Measurements from ENCODE around the gene STRBP. TPM values are rescaled to one million over a fixed set of nuclear protein-coding genes. Genes with fewer than 3 reads are reported as not detected.
A peak's percentile ranks its signal among the peaks of the same experiment; 100 is the strongest.
"Not testable (repeated sequence)": the region's sequence is repeated elsewhere in the genome, so short reads cannot be mapped to it uniquely, and the experiment has no call there.

The STRBP gene
- total RNA-seq, 2 experiments from 2014 or later, result 20.4 to 22.6 TPM

GRCh38 chr9:123278361-123278760, 10.0 kb upstream of the STRBP start:
- CTCF ChIA-PET, result no interaction called here
- Mint-ChIP-seq H3K27me3 (peaks cover 17% of the 10 kb centered on the region), H3K4me3 (no peak overlapping the region), H3K9me3 (no peaks in the 10 kb centered on the region), H3K36me3 (ENCODE audit: low read depth) (no peaks in the 10 kb centered on the region), H3K27ac (no peak overlapping the region), H3K4me1 (no peaks in the 10 kb centered on the region)
- POLR2A ChIA-PET, result no interaction called here
- no peak for DNase-seq

GRCh38 chr9:123276551-123276950, 8.2 kb upstream of the STRBP start:
- Mint-ChIP-seq H3K36me3 (ENCODE audit: low read depth) (no peaks in the 10 kb centered on the region), H3K27ac (no peak overlapping the region), H3K4me1 (no peaks in the 10 kb centered on the region), H3K4me3 (no peak overlapping the region), H3K9me3 (no peaks in the 10 kb centered on the region), H3K27me3 (peaks cover 17% of the 10 kb centered on the region)
- ChIA-PET POLR2A (no interaction called here), CTCF (no interaction called here)
- DNase-seq, result no peak

- POLR2A ChIA-PET; CTCF ChIA-PET; H3K27me3 Mint-ChIP-seq; H3K27ac Mint-ChIP-seq; H3K4me3 Mint-ChIP-seq; H3K9me3 Mint-ChIP-seq; H3K36me3 Mint-ChIP-seq (ENCODE audit: low read depth); DNase-seq: not testable (repeated sequence)
- H3K4me1 Mint-ChIP-seq, result peaks cover 17% of the 10 kb centered on the region
Observed at GRCh38 chr9:123271133-123271532, 2.7 kb upstream of the STRBP start.

GRCh38 chr9:123269281-123269680, 895 bp upstream of the STRBP start:
- H3K27me3 Mint-ChIP-seq, result peaks cover 4% of the 10 kb centered on the region
- ChIA-PET POLR2A (interaction anchor here (0.6 to 1.9 kb wide), 3 partner anchors 44 to 70 kb away, joined by 3 to 7 read pairs (median 6); no protein-coding TSS in a partner anchor), CTCF (interaction anchor here (0.7 to 1.8 kb wide), 6 partner anchors 13 to 166 kb away, joined by 3 to 9 read pairs (median 4); no protein-coding TSS in a partner anchor)
- no peaks in the 10 kb centered on the region for H3K9me3 Mint-ChIP-seq
- H3K4me1 Mint-ChIP-seq, result peaks cover 19% of the 10 kb centered on the region
- peak overlapping the region; percentile 63 for H3K4me3 Mint-ChIP-seq
- no peak overlapping the region for H3K27ac Mint-ChIP-seq
- DNase-seq, result no peak
- no peaks in the 10 kb centered on the region for H3K36me3 Mint-ChIP-seq (ENCODE audit: low read depth)

- Mint-ChIP-seq H3K4me3 (peak overlapping the region; percentile 71), H3K4me1 (peaks cover 19% of the 10 kb centered on the region), H3K27me3 (peaks cover 4% of the 10 kb centered on the region), H3K36me3 (ENCODE audit: low read depth) (no peaks in the 10 kb centered on the region), H3K9me3 (no peaks in the 10 kb centered on the region), H3K27ac (no peak overlapping the region)
- POLR2A ChIA-PET, result no interaction called here
- CTCF ChIA-PET, result interaction anchor here (1.8 kb wide), 1 partner anchor 82 kb away, joined by 9 read pairs; no protein-coding TSS in a partner anchor
- DNase-seq, result no peak
Observed at GRCh38 chr9:123268199-123268464, 254 bp downstream of the STRBP start.

GRCh38 chr9:123267481-123268198, 746 bp downstream of the STRBP start:
- peak; percentile 17 for DNase-seq
- H3K9me3 Mint-ChIP-seq, result no peaks in the 10 kb centered on the region
- peaks cover 4% of the 10 kb centered on the region for H3K27me3 Mint-ChIP-seq
- CTCF ChIA-PET, result interaction anchor here (0.6 kb wide), 1 partner anchor 71 kb away, joined by 3 read pairs; no protein-coding TSS in a partner anchor
- peaks cover 19% of the 10 kb centered on the region for H3K4me1 Mint-ChIP-seq
- no peak overlapping the region for H3K27ac Mint-ChIP-seq
- peak overlapping the region; percentile 71 for H3K4me3 Mint-ChIP-seq
- no peaks in the 10 kb centered on the region for H3K36me3 Mint-ChIP-seq (ENCODE audit: low read depth)
- POLR2A ChIA-PET, result no interaction called here

GRCh38 chr9:123266655-123267399, 1.6 kb downstream of the STRBP start:
- peaks cover 4% of the 10 kb centered on the region for H3K27me3 Mint-ChIP-seq
- H3K4me1 Mint-ChIP-seq, result peaks cover 19% of the 10 kb centered on the region
- ChIA-PET CTCF (no interaction called here), POLR2A (no interaction called here)
- H3K27ac Mint-ChIP-seq, result no peak overlapping the region
- no peaks in the 10 kb centered on the region for H3K36me3 Mint-ChIP-seq (ENCODE audit: low read depth)
- peak overlapping the region; percentile 71 for H3K4me3 Mint-ChIP-seq
- DNase-seq, result no peak
- no peaks in the 10 kb centered on the region for H3K9me3 Mint-ChIP-seq

- H3K9me3 Mint-ChIP-seq, result no peaks in the 10 kb centered on the region
- DNase-seq, result no peak
- peaks cover 19% of the 10 kb centered on the region for H3K4me1 Mint-ChIP-seq
- ChIA-PET CTCF (interaction anchor here (4.1 kb wide), 1 partner anchor 84 kb away, joined by 14 read pairs; no protein-coding TSS in a partner anchor), POLR2A (no interaction called here)
- H3K27me3 Mint-ChIP-seq, result peaks cover 4% of the 10 kb centered on the region
- H3K36me3 Mint-ChIP-seq (ENCODE audit: low read depth), result no peaks in the 10 kb centered on the region
- H3K4me3 Mint-ChIP-seq, result no peak overlapping the region
- no peak overlapping the region for H3K27ac Mint-ChIP-seq
Observed at GRCh38 chr9:123265833-123266232, 2.6 kb downstream of the STRBP start.

- H3K27me3 Mint-ChIP-seq, result peaks cover 4% of the 10 kb centered on the region
- no peak for DNase-seq
- no peak overlapping the region for H3K4me3 Mint-ChIP-seq
- POLR2A ChIA-PET, result no interaction called here
- no peaks in the 10 kb centered on the region for H3K36me3 Mint-ChIP-seq (ENCODE audit: low read depth)
- CTCF ChIA-PET, result interaction anchor here (0.7 to 4.1 kb wide), 4 partner anchors 12 to 97 kb away, joined by 3 to 14 read pairs (median 4); no protein-coding TSS in a partner anchor
- peaks cover 13% of the 10 kb centered on the region for H3K4me1 Mint-ChIP-seq
- H3K9me3 Mint-ChIP-seq, result no peaks in the 10 kb centered on the region
- no peak overlapping the region for H3K27ac Mint-ChIP-seq
Observed at GRCh38 chr9:123263227-123263626, 5.2 kb downstream of the STRBP start.

- Mint-ChIP-seq H3K4me1 (peaks cover 12% of the 10 kb centered on the region), H3K4me3 (no peak overlapping the region), H3K27me3 (peaks cover 4% of the 10 kb centered on the region), H3K36me3 (ENCODE audit: low read depth) (no peaks in the 10 kb centered on the region), H3K9me3 (no peaks in the 10 kb centered on the region), H3K27ac (no peak overlapping the region)
- ChIA-PET POLR2A (no interaction called here), CTCF (interaction anchor here (4.1 kb wide), 1 partner anchor 87 kb away, joined by 14 read pairs; no protein-coding TSS in a partner anchor)
- no peak for DNase-seq
Observed at GRCh38 chr9:123262338-123262737, 6.0 kb downstream of the STRBP start.

GRCh38 chr9:123261006-123261677, 7.2 kb downstream of the STRBP start:
- CTCF ChIA-PET, result interaction anchor here (0.9 to 1.2 kb wide), 2 partner anchors 9 to 89 kb away, joined by 3 to 5 read pairs; no protein-coding TSS in a partner anchor
- no peak overlapping the region for H3K4me3 Mint-ChIP-seq
- H3K27me3 Mint-ChIP-seq, result no peaks in the 10 kb centered on the region
- H3K4me1 Mint-ChIP-seq, result peaks cover 2% of the 10 kb centered on the region
- no peaks in the 10 kb centered on the region for H3K36me3 Mint-ChIP-seq (ENCODE audit: low read depth)
- DNase-seq, result no peak
- POLR2A ChIA-PET, result no interaction called here
- no peaks in the 10 kb centered on the region for H3K9me3 Mint-ChIP-seq
- no peak overlapping the region for H3K27ac Mint-ChIP-seq

- no peak for DNase-seq
- Mint-ChIP-seq H3K4me1 (no peaks in the 10 kb centered on the region), H3K27ac (no peak overlapping the region), H3K4me3 (no peak overlapping the region), H3K9me3 (no peaks in the 10 kb centered on the region), H3K27me3 (no peaks in the 10 kb centered on the region), H3K36me3 (ENCODE audit: low read depth) (no peaks in the 10 kb centered on the region)
- POLR2A ChIA-PET, result interaction anchor here (1.0 kb wide), 1 partner anchor 62 kb away, joined by 3 read pairs; no protein-coding TSS in a partner anchor
- CTCF ChIA-PET, result interaction anchor here (0.9 to 1.2 kb wide), 2 partner anchors 8 to 89 kb away, joined by 3 to 5 read pairs; no protein-coding TSS in a partner anchor
Observed at GRCh38 chr9:123260340-123260739, 8.0 kb downstream of the STRBP start.

- H3K27ac Mint-ChIP-seq, result no peak overlapping the region
- no peaks in the 10 kb centered on the region for H3K27me3 Mint-ChIP-seq
- H3K9me3 Mint-ChIP-seq, result no peaks in the 10 kb centered on the region
- POLR2A ChIA-PET, result no interaction called here
- CTCF ChIA-PET, result no interaction called here
- H3K36me3 Mint-ChIP-seq (ENCODE audit: low read depth), result no peaks in the 10 kb centered on the region
- no peaks in the 10 kb centered on the region for H3K4me1 Mint-ChIP-seq
- DNase-seq, result no peak
- H3K4me3 Mint-ChIP-seq, result no peak overlapping the region
Observed at GRCh38 chr9:123257276-123257675, 11.1 kb downstream of the STRBP start.

Data from activated CD4-positive, alpha-beta memory T cell treated with anti-CD3 and anti-CD28 coated beads, Interleukin-2, amount 10 ng/mL, durations not matched to agents 7 days and 5 days (primary cell).